ENCODE results near the gene PPM1H.

The PPM1H gene

GRCh38 chr12:62707939-62708338, 227.0 kb downstream of the PPM1H start:
- Histone ChIP-seq H3K79me2 (ENCODE audit: insufficient read depth, low read length) (no peaks in the 10 kb centered on the region), H3K9me3 (ENCODE audit: insufficient read depth, low read depth, low read length) (no peaks in the 10 kb centered on the region), H3K9me2 (replicated peaks; ENCODE audit: low read depth, low read length) (no peaks in the 10 kb centered on the region), H3K4me2 (ENCODE audit: low read depth, low read length, poor library complexity, severe bottlenecking) (no peak overlapping the region), H4K20me1 (ENCODE audit: insufficient read depth, low read length, poor library complexity, severe bottlenecking) (no peaks in the 10 kb centered on the region), H3K4me3 (ENCODE audit: low read length, poor library complexity, severe bottlenecking) (no peak overlapping the region), H3K4me1 (ENCODE audit: insufficient read depth, low read length, poor library complexity, severe bottlenecking) (peaks cover 8% of the 10 kb centered on the region), H3K27me3 (ENCODE audit: insufficient read depth, low read length, poor library complexity, severe bottlenecking) (no peaks in the 10 kb centered on the region), H2AFZ (ENCODE audit: low read length) (no peak overlapping the region), H3F3A (ENCODE audit: low read depth) (no peaks in the 10 kb centered on the region), H3K9ac (ENCODE audit: low read depth, low read length, poor library complexity, severe bottlenecking) (no peak overlapping the region), H3K36me3 (ENCODE audit: insufficient read depth, low read length) (peaks cover 13% of the 10 kb centered on the region; the same call in 1 of the 2 replicates)
- TF ChIP-seq CTCF (conservative IDR thresholded peaks at IDR 0.05; ENCODE audit: low read length) (no peak), EZH2phosphoT487 (IDR thresholded peaks at IDR 0.05; ENCODE audit: borderline replicate concordance) (no peak)

GRCh38 chr12:62705846-62706245, 229.1 kb downstream of the PPM1H start:
- H3K36me3 ChIP-seq (ENCODE audit: insufficient read depth, low read length): peaks cover 8% of the 10 kb centered on the region; the same call in 1 of the 2 replicates
- no peak for TF ChIP-seq EZH2phosphoT487 (IDR thresholded peaks at IDR 0.05; ENCODE audit: borderline replicate concordance)
- TF ChIP-seq CTCF (conservative IDR thresholded peaks at IDR 0.05; ENCODE audit: low read length): no peak
- H3K4me1 ChIP-seq (ENCODE audit: insufficient read depth, low read length, poor library complexity, severe bottlenecking): peaks cover 12% of the 10 kb centered on the region
- no peaks in the 10 kb centered on the region for H3K9me2 ChIP-seq (replicated peaks; ENCODE audit: low read depth, low read length)
- H3K9ac ChIP-seq (ENCODE audit: low read depth, low read length, poor library complexity, severe bottlenecking): no peak overlapping the region
- no peak overlapping the region for H3K4me3 ChIP-seq (ENCODE audit: low read length, poor library complexity, severe bottlenecking)
- no peak overlapping the region for H3K4me2 ChIP-seq (ENCODE audit: low read depth, low read length, poor library complexity, severe bottlenecking)
- H3F3A ChIP-seq (ENCODE audit: low read depth): no peaks in the 10 kb centered on the region
- no peaks in the 10 kb centered on the region for H4K20me1 ChIP-seq (ENCODE audit: insufficient read depth, low read length, poor library complexity, severe bottlenecking)
- no peak overlapping the region for H2AFZ ChIP-seq (ENCODE audit: low read length)
- no peaks in the 10 kb centered on the region for H3K79me2 ChIP-seq (ENCODE audit: insufficient read depth, low read length)
- no peaks in the 10 kb centered on the region for H3K27me3 ChIP-seq (ENCODE audit: insufficient read depth, low read length, poor library complexity, severe bottlenecking)
- no peaks in the 10 kb centered on the region for H3K9me3 ChIP-seq (ENCODE audit: insufficient read depth, low read depth, low read length)

- no peak overlapping the region for H3K9ac ChIP-seq (ENCODE audit: low read depth, low read length, poor library complexity, severe bottlenecking)
- no peaks in the 10 kb centered on the region for H3K27me3 ChIP-seq (ENCODE audit: insufficient read depth, low read length, poor library complexity, severe bottlenecking)
- H3K79me2 ChIP-seq (ENCODE audit: insufficient read depth, low read length): no peaks in the 10 kb centered on the region
These were observed 232.0 kb downstream of the PPM1H start for GRCh38 chr12:62703011-62703380.

More at GRCh38 chr12:62703011-62703380, 232.0 kb downstream of the PPM1H start:
- no peaks in the 10 kb centered on the region for H4K20me1 ChIP-seq (ENCODE audit: insufficient read depth, low read length, poor library complexity, severe bottlenecking)
- H3K4me1 ChIP-seq (ENCODE audit: insufficient read depth, low read length, poor library complexity, severe bottlenecking): peaks cover 17% of the 10 kb centered on the region
- H2AFZ ChIP-seq (ENCODE audit: low read length): no peak overlapping the region
- TF ChIP-seq EZH2phosphoT487 (IDR thresholded peaks at IDR 0.05; ENCODE audit: borderline replicate concordance) (no peak), CTCF (conservative IDR thresholded peaks at IDR 0.05; ENCODE audit: low read length) (no peak)
- no peak overlapping the region for H3K4me2 ChIP-seq (ENCODE audit: low read depth, low read length, poor library complexity, severe bottlenecking)
- H3K9me3 ChIP-seq (ENCODE audit: insufficient read depth, low read depth, low read length): no peaks in the 10 kb centered on the region
- no peaks in the 10 kb centered on the region for H3K9me2 ChIP-seq (replicated peaks; ENCODE audit: low read depth, low read length)
- H3K4me3 ChIP-seq (ENCODE audit: low read length, poor library complexity, severe bottlenecking): no peak overlapping the region
- H3K36me3 ChIP-seq (ENCODE audit: insufficient read depth, low read length): peaks cover 4% of the 10 kb centered on the region; the same call in 1 of the 2 replicates
- no peaks in the 10 kb centered on the region for H3F3A ChIP-seq (ENCODE audit: low read depth)

Data from Loucy (cell line).